ENCODE data around the gene RASA3.
"Not testable (repeated sequence)": the region's sequence is repeated elsewhere in the genome, so short reads cannot be mapped to it uniquely, and the experiment has no call there.

The RASA3 gene

DNA sequence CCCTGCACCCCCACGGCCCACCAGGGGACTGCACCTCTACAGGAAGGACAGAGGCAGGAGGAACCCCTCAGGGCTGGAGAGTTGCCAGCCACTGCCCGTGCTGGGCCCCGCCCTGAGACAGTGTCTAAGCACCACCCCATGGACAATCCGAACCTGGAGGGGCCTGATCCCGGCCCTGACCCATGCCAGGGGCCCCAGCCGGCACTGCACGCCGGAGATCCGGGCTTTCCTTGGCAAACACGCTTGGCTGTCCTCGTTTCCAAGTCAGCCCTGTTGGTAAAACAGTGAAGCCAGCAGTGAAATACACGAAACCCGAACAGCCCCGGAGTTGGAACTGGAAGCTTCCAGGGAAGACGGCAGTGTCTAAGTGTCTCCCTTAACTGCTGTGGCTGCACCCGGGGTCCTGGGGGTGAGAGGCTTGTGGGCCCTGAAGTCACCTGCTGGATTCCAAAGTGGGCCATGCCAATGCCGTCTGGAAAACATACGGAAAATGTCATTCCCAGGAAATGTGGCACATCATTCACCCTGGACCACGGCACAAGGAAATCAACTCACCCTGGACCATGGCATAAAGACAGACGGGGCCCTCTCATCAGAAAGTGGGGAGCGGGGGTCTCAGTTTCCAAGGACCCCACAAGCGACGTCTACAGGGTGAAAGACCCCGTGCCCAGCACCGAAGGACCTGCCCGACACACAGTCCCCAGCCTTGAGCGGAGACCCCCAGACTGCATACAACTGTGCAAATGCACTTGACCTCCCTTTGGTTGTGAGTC, 30.9 kb downstream of the RASA3 start:
- DNase-seq (ENCODE audit: low read depth) = no peak

DNA sequence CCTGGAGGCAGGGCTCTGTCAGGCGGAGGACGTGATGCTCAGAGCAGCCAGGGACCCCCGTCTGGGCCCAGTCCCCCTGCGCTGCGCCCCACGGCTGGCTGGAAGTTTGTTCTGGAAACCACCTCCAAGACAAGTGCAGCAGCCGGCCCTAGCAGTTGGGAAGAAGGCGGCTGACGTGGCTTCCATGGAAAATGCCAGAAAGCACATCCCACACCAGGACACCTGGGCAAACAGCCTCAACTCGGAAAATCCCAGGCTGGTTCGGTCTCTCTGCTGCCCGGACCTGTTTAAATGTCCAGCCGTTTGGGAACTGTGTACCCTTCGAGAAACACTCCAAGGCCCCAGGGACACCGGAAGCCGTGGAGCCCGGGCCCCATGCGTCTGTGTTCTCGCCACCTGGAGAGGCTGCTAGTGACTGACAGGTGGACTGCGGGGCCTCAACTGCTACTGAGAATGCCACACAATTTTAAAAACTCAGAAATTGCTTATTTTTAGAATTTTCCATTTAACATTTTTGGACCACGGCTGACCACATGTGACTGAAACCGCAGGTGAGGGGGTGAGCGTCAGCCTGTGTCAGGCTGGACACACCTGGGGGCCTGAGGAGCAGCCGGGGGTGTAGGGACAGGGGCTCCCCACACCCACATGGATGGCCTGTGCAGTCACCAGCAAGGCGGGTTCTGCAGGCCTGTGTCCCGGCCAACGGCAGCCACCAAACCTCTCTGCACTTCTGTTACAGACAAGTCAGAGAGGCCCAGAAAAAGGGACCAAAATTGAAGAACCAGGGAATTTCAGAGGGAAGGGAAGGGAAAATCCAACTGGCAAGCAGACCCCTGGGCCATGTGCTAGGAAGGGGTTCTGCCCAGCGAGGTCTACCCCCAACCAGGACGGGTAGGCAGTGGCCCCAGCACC, 31.7 kb downstream of the RASA3 start:
- DNase-seq (ENCODE audit: low read depth) = no peak

DNA sequence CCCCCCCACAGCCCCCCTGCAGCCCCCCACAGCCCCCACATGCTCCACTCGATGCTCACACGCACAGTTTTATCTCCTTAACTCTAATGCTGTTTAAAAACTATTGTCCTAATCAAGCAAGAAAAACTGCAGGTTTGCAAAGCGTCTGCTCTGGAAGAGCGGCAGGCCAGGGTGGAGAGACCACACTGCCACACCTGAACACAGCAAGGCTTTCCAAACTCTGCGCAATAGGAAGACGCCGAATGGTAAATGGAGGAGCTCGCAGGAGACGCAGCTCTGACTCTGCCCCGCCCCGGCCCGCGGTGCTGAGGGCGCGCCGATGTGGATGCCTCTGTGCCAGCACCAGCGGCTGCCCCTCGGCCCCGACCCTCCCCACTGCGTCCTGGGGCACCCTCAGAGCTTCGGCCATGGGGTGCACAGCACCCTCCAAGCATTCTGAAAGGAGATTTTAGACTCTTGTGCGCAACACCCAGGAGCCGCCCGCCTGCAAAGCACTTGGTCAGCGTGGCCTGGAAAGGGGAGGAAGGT, 32.4 kb downstream of the RASA3 start:
- DNase-seq (ENCODE audit: low read depth) = no peak

DNA sequence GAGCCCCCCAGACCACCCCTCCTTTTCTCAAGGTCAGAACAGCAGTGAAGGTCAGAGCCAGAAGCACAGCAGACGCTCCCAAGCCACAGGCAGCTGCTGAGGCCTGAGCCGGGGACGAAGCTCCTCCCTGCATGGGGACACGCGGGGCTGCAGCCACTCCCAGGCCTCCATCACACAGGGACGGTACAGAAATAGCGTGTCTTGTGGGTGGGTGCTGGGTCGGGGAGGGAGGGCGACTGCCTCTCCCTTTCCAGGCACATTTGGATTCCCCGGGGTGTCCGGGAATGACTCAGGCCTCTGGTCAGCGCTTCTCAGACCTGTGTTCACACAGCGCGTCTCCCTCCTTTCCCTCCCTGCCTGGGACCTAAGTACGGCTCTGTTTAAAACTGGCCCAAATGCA, 33.2 kb downstream of the RASA3 start:
- no peak for DNase-seq (ENCODE audit: low read depth)

DNA sequence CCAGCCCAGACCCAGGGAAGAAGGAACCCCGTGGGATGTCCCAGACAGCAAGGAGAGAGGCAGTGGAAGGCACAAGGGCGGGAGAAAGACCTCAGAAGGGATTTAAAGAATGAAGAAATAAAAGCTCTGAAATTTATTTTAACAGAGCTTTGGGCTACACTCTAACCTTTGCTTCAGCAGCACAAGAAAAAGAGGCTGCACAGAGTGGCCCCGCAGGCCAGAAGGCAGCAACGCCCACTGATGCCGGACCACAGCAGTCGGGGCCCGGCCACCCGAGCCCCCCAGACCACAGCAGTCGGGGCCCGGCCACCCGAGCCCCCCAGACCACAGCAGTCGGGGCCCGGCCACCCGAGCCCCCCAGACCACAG, 33.8 kb downstream of the RASA3 start:
- DNase-seq (ENCODE audit: low read depth) = not testable (repeated sequence)

DNA sequence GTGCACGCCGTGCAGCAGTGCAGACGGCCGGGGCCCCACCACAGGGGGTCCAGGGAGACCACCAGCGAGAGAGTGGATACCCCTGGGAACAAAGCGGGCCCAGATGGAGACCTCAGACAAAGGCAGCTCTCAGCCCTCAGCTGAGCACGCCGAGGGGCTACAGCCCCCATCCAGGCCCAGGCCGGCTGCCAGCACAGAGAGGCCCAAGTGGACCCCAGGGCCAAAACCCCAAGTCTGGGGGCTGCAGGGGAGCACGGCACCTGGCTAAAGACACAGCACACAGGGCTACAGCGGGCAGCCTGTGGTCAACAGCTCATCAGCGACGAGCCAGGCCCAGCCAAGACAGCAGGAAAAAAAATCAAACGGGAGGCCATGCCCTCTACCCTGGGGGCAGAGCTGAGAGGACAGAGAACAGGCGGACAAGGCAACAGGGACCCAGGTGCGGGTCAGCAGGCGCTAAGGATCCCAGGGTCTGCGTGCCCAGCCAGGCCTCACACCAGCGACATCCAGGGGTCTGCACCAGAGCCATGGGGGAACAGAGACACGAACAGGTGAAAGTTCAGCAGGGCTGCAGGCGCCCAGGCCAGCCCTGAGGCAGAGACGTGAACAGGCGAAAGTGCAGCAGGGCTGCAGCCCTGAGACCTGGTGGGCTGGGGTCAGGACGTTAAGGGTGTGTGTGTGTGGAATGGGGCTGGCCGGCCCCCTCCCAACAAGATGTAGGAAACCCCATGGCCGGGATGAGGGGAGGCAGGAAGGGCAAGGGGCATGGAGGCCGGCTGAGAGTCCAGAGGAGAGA, 34.3 kb downstream of the RASA3 start:
- no peak for DNase-seq (ENCODE audit: low read depth)

DNA sequence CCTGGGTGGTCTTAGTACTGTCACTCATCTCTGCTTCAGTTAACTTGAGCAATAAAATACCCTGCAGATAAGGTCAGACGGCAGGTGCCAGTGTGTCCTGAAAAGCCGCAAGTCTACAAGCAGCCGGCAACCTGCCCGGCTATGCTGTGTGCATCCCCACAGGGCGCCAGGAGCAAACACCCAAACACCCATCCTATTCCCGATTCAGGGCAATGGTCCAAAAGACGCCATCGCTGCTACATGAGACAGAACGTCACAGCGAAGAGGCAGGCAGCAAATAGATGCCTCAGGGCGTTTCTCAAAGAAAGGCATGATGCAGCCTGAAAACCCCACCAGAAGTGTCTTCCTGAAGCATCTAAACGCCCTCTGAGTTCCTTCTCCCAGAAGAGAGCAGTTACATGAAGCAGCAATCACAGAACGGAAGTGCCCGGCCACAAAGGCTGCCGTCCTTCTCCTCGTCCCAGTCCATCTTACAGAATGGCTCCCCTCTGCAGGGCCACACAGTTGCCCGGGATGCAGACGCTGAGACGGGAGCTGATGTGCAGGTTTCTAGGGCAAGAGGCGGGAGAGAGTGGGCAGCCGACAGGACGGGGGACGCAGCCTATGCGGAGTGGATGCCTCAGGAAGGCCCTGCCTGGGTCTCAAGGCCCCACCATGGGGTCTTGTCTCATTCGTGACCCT, 35.1 kb downstream of the RASA3 start:
- DNase-seq (ENCODE audit: low read depth) = no peak

DNA sequence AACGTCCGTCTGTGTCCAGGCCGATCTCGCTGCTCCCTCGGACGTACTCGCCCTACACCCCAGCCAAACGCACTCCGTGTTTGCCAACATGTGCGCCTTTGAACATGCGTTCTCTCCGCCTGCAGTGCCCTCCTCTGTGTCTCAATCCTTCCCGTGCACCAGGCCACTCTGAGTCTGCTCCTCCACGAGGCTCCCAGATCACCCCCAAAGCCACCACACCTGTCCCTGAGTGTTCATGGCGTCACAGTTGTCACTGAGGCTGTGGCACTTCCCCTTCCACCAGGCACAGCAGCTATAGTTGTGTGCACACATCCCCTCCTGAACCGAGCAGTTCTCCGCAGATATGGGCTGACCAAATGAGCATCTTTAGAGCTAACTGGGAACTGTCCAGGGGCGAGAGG, 35.6 kb downstream of the RASA3 start:
- DNase-seq (ENCODE audit: low read depth) = no peak

DNA sequence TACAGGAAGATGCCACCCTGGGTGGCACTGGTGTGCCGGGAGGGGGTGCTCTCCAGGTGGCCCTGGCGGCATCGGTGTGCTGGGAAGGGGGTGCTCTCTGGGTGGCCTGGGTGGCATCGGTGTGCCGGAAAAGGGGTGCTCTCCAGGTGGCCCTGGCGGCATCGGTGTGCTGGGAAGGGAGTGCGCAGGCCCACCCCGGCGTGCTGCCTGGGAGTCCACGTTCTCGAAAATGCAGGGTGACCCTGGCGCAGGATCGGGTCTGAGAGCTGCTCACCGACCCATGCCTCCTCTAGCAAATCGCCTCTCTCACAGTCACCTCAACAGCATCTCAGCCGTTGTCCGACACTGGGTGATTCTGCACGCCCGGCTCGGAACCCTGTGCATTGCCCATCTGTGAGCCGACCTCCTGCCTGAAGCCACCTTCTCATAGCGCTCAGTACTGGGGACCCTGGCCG, 36.4 kb downstream of the RASA3 start:
- no peak for DNase-seq (ENCODE audit: low read depth)

DNA sequence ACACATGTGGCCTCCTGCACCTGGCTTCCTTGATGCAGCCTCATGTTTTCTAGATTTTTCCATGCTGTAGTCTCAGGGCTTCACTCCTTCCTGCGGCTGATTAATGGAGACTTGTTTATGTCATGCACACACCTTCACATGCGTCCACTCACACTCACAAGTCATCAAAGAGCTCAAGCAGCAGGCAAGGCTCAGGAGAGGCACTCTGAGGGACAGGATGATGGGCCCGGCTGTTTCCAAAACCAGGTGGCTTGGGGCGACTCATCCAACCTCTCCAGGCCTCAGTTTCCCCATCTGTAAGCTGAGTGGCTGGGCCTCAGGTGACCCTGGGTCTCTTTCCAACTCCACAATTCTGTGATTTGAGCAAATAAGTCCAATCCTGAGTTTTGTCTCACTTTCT, 36.9 kb downstream of the RASA3 start:
- DNase-seq (ENCODE audit: low read depth) = no peak

DNA sequence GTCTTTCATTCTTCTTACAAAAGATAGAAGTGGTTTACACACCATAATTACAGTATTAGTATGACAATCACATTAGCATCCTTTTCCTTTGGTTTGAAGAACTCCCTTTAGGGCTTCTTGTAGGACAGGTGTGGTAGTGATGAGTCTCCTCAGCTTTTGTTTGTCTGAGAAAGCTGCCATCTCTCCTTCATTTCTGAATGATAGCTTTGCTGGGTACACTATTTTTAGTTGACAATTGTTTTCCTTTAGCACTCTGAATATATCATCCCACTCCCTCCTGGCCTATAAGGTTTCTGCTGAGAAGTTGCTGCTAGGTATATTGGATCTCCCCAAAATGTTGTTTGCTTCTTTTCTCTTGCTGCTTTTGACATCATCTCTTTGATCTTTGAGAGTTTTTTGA, 39.3 kb downstream of the RASA3 start:
- DNase-seq (ENCODE audit: low read depth) = no peak

DNA sequence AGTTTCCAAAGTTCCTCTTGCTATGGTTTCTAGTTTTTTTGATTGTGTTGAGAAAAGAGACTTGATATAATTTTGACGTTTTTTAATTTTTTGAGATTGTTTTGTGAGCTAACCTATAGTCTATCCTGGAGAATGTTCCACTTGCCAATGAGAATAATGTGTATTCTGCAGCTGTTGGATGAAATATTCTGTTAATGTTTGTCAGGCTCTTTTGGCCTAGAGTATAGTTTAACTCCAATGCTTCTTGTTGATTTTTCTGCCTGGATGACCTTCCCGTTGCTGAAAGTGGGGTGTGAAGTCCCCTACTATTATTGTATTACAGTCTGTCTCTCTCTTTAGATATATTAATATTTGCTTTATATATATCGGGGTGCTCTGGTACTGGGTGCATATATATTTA, 40.0 kb downstream of the RASA3 start:
- no peak for DNase-seq (ENCODE audit: low read depth)

DNA sequence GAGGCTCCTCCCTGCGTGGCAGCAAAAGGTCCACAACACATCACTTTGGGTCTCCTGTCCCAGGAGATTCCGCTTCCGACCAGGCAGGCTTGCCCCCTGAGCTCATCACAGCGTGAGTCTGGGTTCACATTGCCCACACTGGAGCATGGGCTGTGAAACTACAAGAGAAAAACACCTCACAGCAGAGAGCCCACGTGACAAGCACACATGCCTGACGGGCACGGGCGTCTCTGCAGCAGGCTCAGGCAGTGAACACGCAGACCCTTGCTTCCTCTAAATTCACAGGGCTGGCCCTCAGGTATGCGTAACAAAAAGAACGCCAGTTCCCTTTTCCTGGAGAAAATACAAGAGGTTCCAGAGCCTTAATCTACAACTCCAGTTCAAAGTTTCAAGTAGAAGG, 41.9 kb downstream of the RASA3 start:
- DNase-seq (ENCODE audit: low read depth) = no peak

DNA sequence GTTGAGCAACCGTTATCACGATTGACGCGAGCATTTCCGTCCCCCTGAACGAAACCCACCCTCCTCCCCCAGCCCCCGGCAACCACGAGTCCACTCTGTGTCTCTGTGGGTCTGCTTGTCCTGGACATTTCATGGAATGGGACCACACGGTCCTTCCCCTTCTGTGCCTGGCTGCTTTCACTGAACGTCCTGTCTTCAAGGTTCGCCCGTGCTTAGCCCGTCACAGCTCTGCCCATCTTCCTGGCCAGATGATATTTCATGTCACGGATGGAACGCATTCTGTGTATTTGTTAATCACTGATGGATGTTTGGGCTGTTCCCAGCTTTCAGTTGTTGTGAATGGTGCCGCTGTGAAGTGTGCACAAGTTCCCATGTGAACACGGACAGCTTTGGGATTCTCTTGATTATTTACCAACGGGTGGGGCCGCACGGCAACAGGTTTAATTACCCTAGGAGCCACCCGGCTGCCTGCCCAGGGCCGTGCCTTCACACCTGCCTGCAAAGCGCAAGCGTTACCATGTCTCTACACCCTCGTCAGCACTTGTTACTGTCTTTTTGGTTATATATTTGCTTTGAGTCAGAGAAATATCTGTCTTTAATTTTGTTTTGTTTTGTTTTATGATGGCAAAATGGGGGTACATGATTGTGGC, 42.5 kb downstream of the RASA3 start:
- no peak for DNase-seq (ENCODE audit: low read depth)

DNA sequence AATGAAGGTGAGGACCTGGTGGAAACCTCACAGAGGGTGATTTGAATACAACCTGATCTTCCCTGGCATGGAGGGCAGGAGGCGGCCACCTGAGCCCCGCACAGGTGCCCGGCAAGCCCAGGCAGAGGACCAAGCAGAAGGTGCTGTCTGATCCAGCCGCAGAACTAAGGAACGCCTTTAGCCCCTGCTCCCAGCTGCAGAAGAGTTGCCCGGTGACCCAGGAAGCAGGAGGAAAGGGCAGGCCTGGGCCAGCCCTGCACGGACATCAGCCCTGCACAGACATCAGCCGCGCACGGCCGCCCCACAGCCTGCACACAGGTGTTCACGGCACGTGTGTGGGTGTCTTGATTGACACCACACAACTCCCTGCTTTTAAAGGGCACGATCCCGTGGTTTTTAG, 43.1 kb downstream of the RASA3 start:
- no peak for DNase-seq (ENCODE audit: low read depth)

DNA sequence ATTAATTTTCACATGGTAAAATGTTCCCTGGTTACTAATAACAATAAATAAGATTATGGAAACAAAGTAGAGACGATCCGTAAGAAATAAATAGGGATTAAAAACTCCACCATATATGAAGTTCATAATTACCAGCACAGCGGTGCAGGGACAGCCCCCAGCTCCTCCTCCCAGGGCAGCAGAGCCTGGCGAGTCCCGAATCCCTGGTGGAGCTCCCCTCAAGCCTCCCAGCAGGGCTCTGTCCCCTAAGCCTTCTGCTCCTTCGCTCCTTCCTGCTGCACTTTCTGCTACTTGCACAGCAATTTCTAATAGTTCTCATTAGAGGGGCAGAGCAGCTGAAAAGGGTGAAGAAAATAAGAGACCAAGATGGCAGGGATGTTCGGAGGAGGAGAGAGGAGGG, 43.6 kb downstream of the RASA3 start:
- no peak for DNase-seq (ENCODE audit: low read depth)

DNA sequence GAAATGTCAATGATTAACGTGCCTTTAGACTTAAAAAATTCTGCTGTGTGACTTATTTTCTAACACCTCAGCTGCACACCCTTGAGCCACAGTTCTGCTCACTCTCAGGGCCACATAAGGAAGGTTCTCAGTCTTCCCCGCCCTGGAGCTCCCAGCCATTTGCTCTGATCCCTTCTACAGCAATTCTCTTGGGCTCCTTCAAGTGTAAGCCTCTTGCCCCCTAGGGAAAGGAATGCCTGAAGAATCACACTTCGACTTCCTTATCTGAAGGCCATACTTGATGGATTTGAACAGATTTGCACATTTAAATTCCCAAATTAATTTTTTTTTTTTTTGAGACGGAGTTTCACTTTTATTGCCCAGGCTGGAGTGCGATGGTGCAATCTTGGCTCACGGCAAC, 44.2 kb downstream of the RASA3 start:
- no peak for DNase-seq (ENCODE audit: low read depth)

DNA sequence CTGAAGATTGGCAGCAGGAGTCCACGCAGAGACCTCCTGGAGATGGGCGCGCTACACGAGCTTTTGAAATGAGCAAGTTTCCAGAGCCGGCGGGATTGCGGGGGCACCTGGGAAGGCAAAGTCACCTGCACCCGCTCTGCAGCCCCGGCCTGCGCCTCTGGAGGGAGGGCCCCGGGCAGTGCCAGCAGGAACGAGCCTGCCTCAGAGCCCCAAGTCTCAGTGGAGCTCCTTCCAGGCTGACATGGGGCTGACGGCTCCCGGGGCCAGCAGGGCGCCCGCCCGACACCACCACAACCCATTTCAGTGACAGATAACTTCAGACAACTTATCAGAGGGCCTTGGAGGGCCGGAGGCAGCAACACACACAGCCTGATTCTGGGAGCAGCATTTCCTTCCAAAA, 45.0 kb downstream of the RASA3 start:
- no peak for DNase-seq (ENCODE audit: low read depth)

DNA sequence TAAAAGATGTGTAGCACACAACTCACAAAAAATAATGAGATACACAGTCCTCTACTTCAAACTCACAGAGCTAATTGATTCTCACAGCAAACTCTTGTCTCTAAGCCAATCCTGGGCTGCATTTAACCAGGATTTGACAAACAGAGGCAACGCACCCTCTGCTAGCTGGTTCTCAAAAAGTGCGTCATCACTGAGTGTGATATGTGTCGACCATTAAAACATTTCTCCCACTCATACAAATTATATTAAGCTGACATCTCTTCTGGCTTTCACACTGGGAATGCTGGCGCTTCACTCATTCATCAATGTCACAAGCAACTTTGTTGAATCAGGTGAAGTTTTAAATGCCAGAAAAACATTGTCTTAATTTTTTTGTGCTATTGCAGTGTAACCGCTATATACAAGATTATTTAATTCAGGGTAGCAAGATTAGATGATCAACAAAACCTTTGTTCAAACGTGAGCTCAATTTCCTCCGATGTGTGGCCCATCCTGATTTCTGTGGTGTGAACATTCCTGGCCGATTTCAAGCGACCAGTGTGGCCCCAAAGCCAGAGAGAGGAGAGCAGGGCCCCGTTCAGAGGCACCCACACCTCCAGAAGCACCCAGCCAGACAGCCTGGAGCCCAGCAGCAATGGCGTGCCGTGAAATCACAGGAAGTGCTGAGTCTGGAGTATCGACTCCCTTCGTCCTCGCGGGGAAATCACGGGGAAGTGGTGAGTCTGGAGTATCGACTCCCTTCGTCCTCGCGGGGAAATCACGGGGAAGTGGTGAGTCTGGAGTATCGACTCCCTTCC, 49.4 kb downstream of the RASA3 start:
- no peak for DNase-seq (ENCODE audit: low read depth)
